ENCODE measurements around the gene PCGF3.

Gene PCGF3

GRCh38 chr4:793941-794621 lies 88.4 kb downstream of the PCGF3 start:
- no peak overlapping the region for H2AFZ ChIP-seq (ENCODE audit: low read depth, low read length, severe bottlenecking)
- H3K36me3 ChIP-seq (ENCODE audit: low read length) = no peaks in the 10 kb centered on the region
- no peaks in the 10 kb centered on the region for H4K20me1 ChIP-seq (ENCODE audit: low read depth, low read length)
- peak overlapping the region; percentile 74 for H3K4me2 ChIP-seq (ENCODE audit: low read depth, low read length, poor library complexity, severe bottlenecking)
- peak overlapping the region; percentile 49 for H3K9ac ChIP-seq (ENCODE audit: low read length)
- H3K9me3 ChIP-seq (ENCODE audit: insufficient read depth, low read length) = no peaks in the 10 kb centered on the region
- H3F3A ChIP-seq (ENCODE audit: insufficient read depth) = peaks cover 40% of the 10 kb centered on the region
- peak overlapping the region; percentile 34 for H3K4me3 ChIP-seq (ENCODE audit: insufficient read depth, low read length, poor library complexity, severe bottlenecking)
- peak overlapping the region; percentile 88 for H3K27ac ChIP-seq (ENCODE audit: low read depth, low read length)
- no peak for TF ChIP-seq CTCF (IDR thresholded peaks at IDR 0.05; ENCODE audit: insufficient read depth, low read length, poor library complexity, severe bottlenecking)
- no peak for TF ChIP-seq EZH2phosphoT487 (conservative IDR thresholded peaks at IDR 0.05; ENCODE audit: low read length)
- H3K27me3 ChIP-seq (ENCODE audit: low read length) = no peaks in the 10 kb centered on the region
- H3K79me2 ChIP-seq (ENCODE audit: insufficient read depth, low read length) = no peaks in the 10 kb centered on the region
- H3K9me2 ChIP-seq (replicated peaks; ENCODE audit: insufficient read depth, low read length) = no peaks in the 10 kb centered on the region

GRCh38 chr4:794900-795725 lies 89.5 kb downstream of the PCGF3 start:
- Histone ChIP-seq H3K4me2 (ENCODE audit: low read depth, low read length, poor library complexity, severe bottlenecking) (peak overlapping the region; percentile 74), H3K79me2 (ENCODE audit: insufficient read depth, low read length) (no peaks in the 10 kb centered on the region), H3K9ac (ENCODE audit: low read length) (peak overlapping the region; percentile 49), H3K27me3 (ENCODE audit: low read length) (no peaks in the 10 kb centered on the region), H3F3A (ENCODE audit: insufficient read depth) (peaks cover 42% of the 10 kb centered on the region), H3K27ac (ENCODE audit: low read depth, low read length) (peak overlapping the region; percentile 88), H4K20me1 (ENCODE audit: low read depth, low read length) (no peaks in the 10 kb centered on the region), H3K9me3 (ENCODE audit: insufficient read depth, low read length) (no peaks in the 10 kb centered on the region), H2AFZ (ENCODE audit: low read depth, low read length, severe bottlenecking) (no peak overlapping the region), H3K4me3 (ENCODE audit: insufficient read depth, low read length, poor library complexity, severe bottlenecking) (peak overlapping the region; percentile 5), H3K9me2 (replicated peaks; ENCODE audit: insufficient read depth, low read length) (no peaks in the 10 kb centered on the region), H3K36me3 (ENCODE audit: low read length) (no peaks in the 10 kb centered on the region)
- TF ChIP-seq CTCF (IDR thresholded peaks at IDR 0.05; ENCODE audit: insufficient read depth, low read length, poor library complexity, severe bottlenecking) (no peak), EZH2phosphoT487 (conservative IDR thresholded peaks at IDR 0.05; ENCODE audit: low read length) (no peak)

GRCh38 chr4:795726-796119 lies 90.1 kb downstream of the PCGF3 start:
- Histone ChIP-seq H3K4me3 (ENCODE audit: insufficient read depth, low read length, poor library complexity, severe bottlenecking) (no peak overlapping the region), H3K36me3 (ENCODE audit: low read length) (no peaks in the 10 kb centered on the region), H3K79me2 (ENCODE audit: insufficient read depth, low read length) (no peaks in the 10 kb centered on the region), H3K4me2 (ENCODE audit: low read depth, low read length, poor library complexity, severe bottlenecking) (no peak overlapping the region), H3F3A (ENCODE audit: insufficient read depth) (peaks cover 40% of the 10 kb centered on the region), H3K9me3 (ENCODE audit: insufficient read depth, low read length) (no peaks in the 10 kb centered on the region), H3K9me2 (replicated peaks; ENCODE audit: insufficient read depth, low read length) (no peaks in the 10 kb centered on the region), H3K27me3 (ENCODE audit: low read length) (no peaks in the 10 kb centered on the region), H2AFZ (ENCODE audit: low read depth, low read length, severe bottlenecking) (no peak overlapping the region), H3K27ac (ENCODE audit: low read depth, low read length) (peak overlapping the region; percentile 80), H4K20me1 (ENCODE audit: low read depth, low read length) (no peaks in the 10 kb centered on the region), H3K9ac (ENCODE audit: low read length) (no peak overlapping the region)
- no peak for TF ChIP-seq EZH2phosphoT487 (conservative IDR thresholded peaks at IDR 0.05; ENCODE audit: low read length)
- no peak for TF ChIP-seq CTCF (IDR thresholded peaks at IDR 0.05; ENCODE audit: insufficient read depth, low read length, poor library complexity, severe bottlenecking)
